NCI-H1417 (cell line): ENCODE measurements around the gene C16orf54.
"Not testable (repeated sequence)": the region's sequence is repeated elsewhere in the genome, so short reads cannot be mapped to it uniquely, and the experiment has no call there.

Experiments
- DNase-seq, 3 experiments: peaks; one replicate each; lab custom pipeline; 2025; lab: John Stamatoyannopoulos, UW

C16orf54 gene

DNA sequence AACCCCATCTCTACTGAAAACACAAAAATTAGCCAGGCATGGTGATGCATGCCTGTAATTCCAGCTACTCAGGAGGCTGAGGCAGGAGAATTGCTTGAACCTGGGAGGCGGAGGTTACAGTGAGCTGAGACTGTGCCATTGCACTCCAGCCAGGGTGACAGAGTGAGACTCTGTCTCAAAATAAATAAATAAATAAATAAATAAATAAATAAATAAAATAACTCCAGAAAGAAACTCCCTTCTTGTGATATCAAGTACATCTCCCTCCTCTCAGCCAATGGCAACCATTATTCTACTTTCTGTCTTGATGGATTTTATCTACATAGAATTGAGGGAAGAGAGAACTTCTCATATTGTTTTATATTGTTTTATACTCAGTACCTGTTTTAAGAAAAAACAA lies 38.6 kb downstream of the C16orf54 start:
- DNase-seq = not testable (repeated sequence)

DNA sequence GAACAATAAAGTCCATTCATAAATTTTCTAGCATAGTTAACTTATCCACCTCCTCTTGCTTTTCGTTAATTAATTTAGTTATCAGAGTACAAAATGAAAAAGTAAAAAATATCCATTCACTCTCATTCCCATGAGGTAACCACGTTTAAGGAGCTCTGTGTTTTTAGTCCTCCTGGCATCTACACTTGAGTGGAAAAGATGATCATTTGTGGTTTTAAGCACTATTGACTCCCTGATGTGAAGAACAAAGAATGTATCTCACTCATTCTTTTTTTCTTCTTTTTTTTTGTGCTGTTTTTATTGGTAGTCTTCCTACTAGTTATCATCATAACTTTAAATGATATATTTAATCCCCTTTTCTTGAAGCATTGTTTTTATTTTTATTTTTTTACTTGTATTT lies 40.8 kb downstream of the C16orf54 start:
- peak in 1 of 3 experiments; percentile 14 for DNase-seq

DNA sequence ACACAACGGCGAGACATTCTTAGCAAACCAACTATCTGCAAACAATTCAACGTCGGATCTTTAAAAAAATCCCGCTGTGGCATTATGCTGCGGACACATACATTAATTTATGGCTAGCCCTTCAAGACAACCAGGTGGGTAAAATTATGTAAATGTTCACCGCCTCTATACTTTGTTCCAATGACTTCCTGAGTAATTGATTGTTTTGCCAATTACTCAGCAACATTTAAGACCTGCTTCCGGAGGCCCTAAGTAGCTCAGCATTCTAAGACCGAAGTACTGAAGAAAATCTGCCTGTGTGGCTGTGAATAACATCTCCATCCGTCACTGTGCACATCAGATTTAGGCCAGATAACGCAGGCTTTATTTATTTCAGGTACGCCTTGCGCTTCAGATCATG lies 43.5 kb downstream of the C16orf54 start:
- peak in 2 of 3 experiments; percentile 57 to 84 for DNase-seq

DNA sequence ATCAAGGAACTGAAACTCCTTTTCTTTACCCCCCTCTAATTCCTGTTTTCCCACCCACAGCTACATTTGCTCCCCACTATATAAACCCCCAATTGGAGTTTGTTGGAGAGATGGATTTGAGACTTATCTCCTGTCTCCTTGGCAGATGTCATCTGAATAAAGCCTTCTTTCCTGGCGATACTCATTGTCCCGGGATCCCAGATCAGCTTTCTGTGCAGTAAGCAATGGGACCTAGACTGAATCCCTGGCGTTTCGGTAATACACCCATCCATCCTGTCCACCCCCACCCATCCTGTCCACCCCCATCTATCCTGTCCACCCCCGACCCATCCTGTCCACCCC lies 44.6 kb downstream of the C16orf54 start:
- DNase-seq = no peak

DNA sequence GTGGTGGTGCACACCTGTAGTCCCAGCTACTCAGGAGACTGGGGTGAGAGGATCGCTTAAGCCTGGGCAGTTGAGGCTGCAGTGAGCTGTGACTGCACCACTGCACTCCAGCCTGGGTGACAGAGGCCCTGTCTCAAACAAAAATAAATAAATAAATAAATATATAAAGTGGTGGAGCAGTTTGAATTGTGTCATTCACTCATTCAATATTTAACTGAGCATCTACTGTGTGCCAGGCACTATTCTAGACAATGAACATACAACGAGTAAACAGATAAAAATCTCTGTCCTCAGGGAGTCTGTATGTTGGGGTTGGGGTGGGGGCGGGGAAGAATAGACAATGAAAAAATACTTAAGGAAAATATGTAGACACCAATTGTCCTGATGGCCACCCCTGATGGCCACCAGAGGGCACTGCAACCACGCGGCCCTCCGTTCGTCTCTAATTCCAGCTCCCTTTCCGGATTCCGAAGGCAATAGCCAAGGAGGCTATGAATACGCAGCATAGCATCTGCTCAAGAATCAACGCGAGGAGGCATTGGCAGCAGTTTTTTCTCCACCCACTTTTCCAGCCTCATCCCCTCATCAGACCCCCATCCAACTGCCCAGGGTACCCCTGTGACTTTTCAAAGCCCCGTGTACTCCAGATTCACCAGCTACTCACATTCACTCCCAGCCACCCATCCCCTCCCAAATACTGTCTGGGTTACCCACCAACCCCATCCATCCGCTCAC lies 45.4 kb downstream of the C16orf54 start:
- peak; percentile 55 to 83 (median 71) for DNase-seq

DNA sequence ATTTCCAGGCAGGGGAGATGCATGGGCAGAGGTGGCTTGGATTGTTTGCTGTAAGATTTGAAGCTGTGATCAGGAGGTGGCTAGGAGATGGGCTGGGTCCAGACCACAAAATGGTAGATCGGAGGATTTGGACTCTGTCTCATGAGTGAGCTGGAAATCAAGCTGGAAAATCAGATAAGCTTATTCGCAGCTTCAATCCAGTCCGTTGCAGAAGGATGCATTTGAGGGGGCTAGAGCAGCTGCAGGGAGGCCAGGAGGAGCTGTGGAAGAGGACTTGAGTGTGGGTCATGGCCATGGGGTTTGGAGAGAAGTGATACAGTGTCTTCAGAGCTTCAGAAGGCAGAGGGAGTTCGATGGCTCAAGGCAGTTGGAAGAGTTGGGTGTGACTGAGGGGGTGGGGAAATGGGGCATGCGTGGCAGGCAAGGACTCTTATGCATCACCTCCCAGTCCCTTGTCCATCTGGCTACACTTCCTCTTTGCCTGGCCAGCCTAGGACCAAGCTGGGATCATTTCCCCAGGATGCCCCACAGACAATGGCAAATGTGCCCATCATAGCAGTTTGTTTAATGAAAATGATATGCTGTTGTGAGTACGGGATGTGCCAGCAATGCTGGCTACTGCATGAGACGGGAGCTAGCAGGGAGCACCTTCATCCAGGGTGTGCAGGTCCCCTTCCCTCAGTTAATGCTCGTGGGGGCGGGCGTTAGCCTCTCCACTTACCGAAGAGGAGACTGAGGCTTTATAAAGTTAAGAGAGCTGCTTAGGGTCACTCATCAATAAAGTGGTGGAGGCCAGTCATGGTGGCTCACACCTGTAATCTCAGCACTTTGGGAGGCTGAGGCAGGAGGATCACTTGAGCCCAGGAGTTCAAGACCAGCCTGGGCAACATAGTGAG lies 46.2 kb downstream of the C16orf54 start:
- no peak for DNase-seq

DNA sequence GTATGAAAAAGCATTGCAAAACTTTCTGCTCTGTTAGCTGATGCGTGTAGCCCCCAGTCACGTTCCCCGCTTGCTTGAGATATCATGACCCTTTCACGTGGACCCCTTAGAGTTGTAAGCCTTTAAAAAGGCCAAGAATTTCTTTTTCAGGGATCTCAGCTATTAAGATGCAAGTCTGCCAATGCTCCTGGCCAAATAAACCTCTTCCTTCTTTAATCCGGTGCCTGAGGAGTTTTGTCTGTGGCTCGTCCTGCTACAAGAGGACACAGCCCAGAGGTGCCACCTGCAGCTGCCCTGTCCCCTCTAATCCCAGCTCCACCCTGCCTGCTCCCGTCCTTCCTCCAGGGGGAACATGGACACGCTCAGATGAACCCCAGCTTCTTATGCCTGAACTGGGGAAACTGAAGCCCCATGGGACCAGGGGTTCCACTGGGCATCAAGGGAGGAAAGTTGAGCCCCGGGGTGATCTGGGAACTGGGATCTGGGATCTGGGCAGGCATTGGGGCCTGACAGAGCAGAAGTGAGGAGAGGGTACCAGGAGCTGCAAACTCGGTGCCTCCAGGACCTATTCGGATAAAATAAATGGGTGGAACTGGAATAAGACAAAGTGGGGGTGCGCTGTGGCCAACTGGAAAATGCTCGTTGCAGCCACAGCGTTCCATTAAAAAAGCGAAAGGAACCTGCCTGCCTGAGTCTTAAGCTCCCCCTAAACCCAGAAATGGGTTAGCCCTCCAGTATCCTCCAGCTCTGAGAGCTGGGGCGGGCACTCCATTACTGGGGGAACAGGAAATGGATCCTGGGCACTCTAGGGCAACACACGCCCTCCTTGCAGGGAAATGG lies 47.1 kb downstream of the C16orf54 start:
- DNase-seq = no peak

DNA sequence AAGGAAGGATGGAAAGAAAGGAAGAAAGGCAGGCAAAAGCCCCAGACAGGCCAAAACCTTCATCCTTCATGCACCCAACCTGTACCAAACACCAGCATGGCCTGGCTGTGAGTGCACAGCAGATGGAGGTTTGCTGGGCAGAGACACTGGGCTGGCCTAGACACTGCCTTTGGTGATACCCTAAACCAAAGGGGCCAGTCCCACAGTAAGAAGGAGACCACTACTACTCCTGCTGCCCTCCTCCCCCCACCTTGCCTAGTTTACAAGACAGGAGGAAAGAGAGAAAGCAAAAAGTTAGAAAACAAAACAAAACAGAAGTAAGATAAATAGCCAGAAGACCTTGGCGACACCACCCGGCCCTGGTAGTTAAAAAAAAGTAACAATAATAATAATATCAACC lies 47.7 kb downstream of the C16orf54 start:
- DNase-seq = no peak

DNA sequence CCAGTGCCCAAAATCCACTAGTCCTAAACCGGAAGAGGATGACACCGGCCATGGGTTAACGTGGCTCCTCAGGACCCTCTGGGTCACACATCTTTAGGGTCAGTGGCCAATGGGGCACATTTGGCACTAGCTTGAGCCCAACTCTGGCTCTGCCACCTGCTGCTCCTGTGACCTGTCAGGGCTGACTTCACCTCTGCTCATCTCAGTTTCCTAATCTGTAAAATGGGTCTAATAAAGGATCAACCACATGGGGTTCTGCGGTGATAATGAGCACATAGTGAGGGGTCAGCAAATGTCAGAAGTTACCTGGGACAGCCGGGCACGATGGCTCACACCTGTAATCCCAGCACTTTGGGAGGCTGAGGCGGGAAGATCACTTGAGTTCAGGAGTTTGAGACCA lies 48.4 kb downstream of the C16orf54 start:
- no peak for DNase-seq

DNA sequence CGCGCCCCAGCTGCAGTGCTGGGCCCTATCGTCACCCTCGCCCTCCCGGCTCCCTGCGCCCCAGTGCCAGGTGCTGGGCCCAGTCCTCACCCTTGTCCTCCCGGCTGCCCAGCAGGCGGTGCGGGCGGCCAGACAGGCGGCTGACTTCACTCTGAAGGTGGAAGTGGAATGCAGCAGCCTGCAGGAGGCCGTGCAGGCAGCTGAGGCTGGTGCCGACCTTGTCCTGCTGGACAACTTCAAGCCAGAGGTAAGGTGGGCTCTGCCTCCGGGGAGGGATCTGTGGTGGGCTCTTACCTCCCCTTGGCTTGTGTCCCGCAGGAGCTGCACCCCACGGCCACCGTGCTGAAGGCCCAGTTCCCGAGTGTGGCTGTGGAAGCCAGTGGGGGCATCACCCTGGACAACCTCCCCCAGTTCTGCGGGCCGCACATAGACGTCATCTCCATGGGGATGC lies 48.9 kb downstream of the C16orf54 start:
- DNase-seq = no peak

DNA sequence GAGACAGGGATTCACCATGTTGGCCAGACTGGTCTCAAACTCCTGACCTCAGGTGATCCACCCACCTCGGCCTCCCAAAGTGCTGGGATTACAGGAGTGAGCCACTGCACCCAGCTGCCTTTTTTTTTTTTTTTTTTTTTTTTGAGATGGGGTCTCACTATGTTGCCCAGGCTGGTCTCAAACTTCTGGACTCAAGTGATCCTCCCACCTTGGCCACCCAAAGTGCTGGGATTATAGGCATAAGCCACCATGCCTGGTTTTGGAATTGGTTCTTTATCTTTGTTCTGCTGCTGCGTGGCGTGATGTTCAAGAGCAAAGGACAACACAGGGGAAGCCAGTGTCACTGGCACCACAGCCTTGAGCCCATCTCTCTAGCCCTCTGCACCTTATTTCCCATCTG lies 50.1 kb downstream of the C16orf54 start:
- not testable (repeated sequence) for DNase-seq

DNA sequence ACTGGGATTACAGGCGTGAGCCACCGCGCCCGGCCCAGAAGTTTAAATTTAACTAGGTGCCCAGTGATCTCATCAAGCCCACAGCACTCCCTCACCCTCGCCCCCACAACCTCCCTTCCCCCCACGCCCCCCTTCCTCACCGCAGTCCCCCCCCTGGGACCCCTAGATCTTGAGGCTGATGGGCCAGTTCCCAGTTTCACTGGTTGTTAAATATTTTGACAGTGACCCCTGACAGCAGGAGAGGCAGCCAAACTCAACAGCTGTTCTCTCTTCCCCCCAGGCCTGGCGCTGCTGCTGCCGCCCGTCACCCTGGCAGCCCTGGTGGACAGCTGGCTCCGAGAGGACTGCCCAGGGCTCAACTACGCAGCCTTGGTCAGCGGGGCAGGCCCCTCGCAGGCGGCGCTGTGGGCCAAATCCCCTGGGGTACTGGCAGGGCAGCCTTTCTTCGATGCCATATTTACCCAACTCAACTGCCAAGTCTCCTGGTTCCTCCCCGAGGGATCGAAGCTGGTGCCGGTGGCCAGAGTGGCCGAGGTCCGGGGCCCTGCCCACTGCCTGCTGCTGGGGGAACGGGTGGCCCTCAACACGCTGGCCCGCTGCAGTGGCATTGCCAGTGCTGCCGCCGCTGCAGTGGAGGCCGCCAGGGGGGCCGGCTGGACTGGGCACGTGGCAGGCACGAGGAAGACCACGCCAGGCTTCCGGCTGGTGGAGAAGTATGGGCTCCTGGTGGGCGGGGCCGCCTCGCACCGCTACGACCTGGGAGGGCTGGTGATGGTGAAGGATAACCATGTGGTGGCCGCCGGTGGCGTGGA lies 51.2 kb downstream of the C16orf54 start:
- DNase-seq = no peak

DNA sequence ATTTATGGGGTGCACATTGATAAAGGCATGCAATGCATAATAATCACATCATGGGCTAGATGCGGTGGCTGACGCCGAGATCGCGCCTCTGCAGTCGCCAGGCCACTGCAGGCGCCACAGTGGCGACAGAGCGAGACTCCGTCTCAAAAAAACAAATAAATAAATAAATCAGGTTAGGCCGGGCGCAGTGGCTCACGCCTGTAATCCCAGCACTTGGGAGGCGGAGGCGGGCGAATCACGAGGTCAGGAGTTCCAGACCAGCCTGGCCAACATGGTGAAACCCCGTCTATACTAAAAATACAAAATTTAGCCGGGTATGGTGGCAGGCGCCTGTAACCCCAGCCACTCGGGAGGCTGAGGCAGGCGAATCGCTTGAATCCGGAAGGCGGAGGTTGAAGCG lies 53.2 kb downstream of the C16orf54 start:
- not testable (repeated sequence) for DNase-seq
